Fibroblast of upper back skin (primary cell): ENCODE measurements around the gene P2RY14.

ENCODE experiments used
- DNase-seq: peaks from one replicate; pipeline ENCODE4 v3.0.0-alpha.2; 2013

Gene P2RY14

GRCh38 chr3:151210676-151211381 is 67.5 kb downstream of the P2RY14 start:
- no peak for DNase-seq

- no peak for DNase-seq
These were observed 68.7 kb downstream of the P2RY14 start for GRCh38 chr3:151209654-151210053.

GRCh38 chr3:151206201-151206600 is 72.1 kb downstream of the P2RY14 start:
- no peak for DNase-seq

DNA sequence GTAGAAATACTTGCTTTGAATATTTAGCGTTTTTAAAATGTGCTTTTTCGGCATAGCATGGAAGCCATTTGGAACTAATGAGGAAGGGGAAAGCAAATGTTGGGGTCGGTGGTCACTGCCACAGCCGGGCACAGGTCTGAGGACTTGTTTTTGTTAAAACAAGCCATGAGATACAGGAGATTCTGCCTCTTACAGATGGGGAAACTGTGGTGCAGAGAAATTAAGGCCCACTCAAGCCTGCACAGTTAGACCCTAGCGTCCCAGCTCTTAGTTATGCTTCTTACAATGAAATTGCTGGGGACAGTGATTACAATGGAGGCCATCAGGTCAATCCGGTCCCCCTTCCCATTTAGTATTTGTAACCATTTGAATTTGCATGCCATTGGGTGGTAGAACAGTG is 72.9 kb downstream of the P2RY14 start:
- DNase-seq, result no peak

GRCh38 chr3:151204530-151205402 is 73.6 kb downstream of the P2RY14 start:
- no peak for DNase-seq

DNA sequence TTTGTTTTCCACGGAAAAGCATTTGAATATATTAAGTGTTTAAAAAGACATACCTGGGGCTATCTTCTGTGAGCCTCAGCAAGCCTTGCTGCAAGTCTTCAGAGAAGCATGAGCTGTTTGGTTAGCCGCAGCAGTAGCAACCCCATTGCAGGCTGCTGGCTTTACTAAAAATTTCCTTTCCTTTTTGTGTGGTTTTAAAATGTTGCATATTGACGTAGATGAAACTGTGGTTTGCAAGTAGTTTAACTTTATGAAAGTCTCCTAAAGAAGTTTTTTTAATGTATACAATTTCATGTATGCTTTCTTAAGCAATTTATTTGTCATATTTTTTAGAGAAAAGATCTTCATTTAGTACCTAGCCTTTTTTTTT is 75.3 kb downstream of the P2RY14 start, which contains the start of gene GPR171:
Gene GPR171 (minus strand): TSS at position 166 of the 370 bp plus-strand sequence. CDS start 3,830 bp downstream, outside the sequence.
- no peak for DNase-seq

- no peak for DNase-seq
These were observed 77.2 kb downstream of the P2RY14 start for GRCh38 chr3:151201051-151201730.

GRCh38 chr3:151200586-151200985 is 77.8 kb downstream of the P2RY14 start:
- no peak for DNase-seq

DNA sequence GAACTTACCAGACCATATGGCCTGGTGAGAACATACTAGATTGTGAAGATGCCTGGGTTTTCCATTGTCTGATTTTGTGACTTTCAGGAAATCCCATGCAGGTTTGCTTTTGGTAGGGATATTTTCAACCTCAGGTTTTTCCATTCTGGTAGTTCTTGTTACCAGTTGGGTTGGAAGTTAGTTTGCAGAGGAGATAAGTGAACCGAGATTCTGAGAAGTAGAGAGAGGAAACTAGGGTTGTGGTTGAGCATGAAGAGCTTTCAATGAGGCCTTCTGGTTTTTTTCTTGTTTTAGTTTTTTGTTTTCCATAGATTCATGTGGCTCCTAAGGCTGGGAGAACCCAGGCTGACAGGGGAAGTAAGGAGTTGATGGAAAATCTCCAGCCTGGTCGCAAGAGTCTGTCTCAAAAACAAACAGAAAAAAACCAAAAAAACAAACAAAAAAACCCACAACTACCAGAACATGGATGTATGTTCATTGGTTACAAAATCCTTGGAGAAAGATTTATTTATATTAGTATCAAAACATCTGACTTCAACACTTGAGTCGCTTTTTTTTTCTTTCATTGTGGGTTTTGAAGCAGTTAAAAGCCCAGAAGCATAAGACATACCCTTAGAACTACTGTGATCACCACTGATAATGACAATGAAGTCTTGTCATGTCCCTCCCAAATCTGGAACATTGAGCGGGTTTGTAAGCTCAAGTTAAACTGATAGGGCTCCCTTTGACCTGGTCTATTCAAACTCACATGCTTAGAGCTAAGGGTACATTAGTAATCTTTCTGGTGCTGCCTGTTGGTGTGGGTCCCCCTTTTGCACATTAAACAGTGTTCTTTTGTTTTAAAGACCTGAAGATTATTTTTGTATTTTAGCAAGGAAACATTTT is 78.5 kb downstream of the P2RY14 start:
- DNase-seq, result no peak

DNA sequence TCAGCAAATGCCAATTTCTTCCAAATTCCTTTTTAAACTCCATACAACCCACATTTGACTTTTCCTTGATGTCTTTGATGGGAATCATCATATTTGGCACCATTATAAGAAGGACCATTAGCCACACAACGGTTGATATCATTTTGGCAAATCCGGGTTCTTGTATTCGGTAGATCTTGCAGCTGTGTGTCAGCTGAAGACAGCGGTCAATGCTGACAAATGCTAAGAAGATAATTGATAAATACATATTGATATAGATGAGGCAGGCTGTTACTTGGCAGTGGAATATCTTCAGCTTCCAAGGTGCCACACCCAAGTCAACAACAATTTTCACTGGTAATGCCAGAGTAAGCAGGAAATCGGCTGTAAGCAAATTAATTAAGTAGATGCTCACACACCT is 79.5 kb downstream of the P2RY14 start:
- DNase-seq, result no peak

DNA sequence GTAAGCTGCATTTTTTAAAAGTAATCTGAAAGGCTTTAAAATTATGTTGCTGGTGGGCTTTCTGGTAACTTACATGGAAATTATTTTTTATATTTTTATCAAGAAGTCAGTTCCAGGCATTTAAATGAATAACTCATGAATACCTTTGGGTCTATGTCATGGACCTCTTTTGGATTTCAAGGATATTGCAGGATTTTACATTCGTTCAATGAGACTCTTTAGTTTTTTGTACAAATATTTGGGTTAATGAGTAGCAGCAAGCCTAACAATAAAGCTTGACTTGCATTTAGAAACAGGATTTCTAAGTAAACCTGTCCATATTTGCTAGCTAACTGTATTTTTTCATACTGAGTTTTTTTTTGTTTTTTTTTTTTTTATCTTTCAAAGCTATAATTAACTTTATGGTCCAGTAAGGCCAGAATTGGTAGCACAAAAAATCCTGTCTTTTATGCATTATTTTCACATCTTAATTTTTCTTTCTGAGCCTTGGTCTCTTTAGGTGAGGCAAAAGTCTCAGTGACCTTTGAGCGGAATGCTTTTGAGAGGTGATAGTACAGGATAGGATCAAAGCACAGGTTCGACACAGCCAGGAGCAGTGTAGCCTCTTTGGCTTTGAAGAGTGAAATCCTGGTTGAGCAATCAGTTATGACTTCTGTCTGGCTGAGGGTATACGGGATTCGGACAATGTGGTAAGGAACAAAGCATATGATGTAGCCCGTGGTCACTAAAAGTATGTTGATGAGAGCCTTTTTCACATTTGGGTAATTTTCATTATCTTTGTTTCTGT is 80.2 kb downstream of the P2RY14 start:
- DNase-seq, result peak; percentile 86

DNA sequence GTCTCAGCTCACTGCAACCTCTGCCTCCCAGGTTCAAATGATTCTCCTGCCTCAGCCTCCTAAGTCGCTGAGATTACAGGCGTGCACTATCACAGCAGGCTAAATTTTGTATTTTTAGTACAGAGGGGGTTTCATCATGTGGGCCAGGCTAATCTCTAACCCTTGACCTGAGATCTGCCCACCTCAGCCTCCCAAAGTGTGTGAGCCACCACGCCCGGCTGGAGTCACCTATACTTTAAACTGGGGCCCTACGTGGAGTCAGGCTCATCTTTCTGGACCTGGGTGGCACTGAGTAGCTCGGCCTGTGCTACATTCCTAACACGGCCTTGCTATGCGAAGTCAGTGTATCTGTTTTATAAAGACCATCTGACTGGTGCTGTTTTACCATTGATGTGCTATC is 81.1 kb downstream of the P2RY14 start:
- no peak for DNase-seq

DNA sequence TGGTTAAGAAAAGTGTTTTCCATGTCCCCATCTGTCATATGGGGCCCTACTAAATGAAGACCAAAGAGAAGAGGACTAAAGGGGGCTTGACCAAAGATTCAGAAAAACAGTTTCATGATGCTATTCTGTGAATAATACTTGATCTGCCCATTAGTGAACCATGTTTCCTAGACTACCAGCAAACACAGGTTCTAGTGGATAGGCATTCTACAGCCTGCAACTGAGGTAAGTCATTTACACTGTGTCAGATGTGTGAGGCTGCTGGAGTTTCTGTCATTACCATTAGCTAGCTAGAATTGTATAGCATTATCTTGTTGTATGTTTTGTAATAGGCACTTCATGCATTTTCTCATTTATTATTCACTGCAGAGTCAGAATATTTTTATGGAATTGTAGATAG is 81.9 kb downstream of the P2RY14 start:
- no peak for DNase-seq

- DNase-seq, result no peak
These were observed 82.5 kb downstream of the P2RY14 start for GRCh38 chr3:151195826-151196225.

DNA sequence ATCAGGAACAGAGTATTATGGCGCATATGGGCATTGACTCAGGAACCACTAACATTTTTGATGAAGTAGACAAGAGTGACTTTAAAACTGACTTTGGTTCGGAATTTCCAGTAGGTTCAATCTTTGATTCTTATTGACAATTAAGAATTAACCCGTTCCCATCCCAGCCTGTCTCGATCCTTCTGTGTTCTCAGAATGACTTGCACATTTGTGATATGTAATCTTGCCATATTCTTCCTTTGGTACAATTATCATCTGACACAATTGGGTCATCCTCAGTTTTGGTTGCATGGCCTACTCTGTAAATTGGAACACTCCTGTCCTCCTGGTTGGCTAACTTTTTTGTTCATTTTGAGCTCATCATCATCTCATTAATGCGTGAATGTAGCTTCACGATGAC is 85.8 kb downstream of the P2RY14 start:
- no peak for DNase-seq

- no peak for DNase-seq
These were observed 87.2 kb downstream of the P2RY14 start for GRCh38 chr3:151191095-151191494.

DNA sequence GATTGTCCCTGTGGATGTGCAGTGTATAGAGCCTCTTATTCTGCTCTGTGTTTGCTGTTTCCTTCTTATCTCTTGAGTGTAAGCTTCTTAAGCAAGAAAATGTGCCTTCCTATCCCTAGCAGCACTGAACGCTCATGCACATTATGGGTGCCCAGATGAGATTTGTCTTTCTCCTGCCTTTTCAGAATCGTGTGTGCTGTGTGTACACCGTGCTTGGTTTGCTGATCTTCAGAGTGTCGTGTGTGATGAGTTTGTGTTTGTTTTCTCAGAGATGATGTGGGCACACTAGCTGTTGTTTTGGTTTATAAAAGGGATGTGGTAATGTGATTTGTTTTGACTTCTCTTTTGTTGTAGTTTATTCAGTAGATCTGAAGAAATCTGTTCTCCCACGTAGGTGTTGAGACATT is 95.1 kb downstream of the P2RY14 start:
- DNase-seq, result no peak

GRCh38 chr3:151182349-151183079 is 95.8 kb downstream of the P2RY14 start:
- DNase-seq, result no peak

GRCh38 chr3:151178208-151178845 is 100.0 kb downstream of the P2RY14 start:
- DNase-seq, result no peak

- no peak for DNase-seq
These were observed 102.4 kb downstream of the P2RY14 start for GRCh38 chr3:151175952-151176351.

GRCh38 chr3:151174351-151174750 is 104.0 kb downstream of the P2RY14 start:
- no peak for DNase-seq
